Stimulated activated CD8-positive, alpha-beta memory T cell treated with anti-CD3 and anti-CD28 coated beads, Interleukin-12 subunit alpha, Interleukin-12 subunit beta, amount 100 ng/mL, for 4 hours (primary cell): ENCODE results near the gene AK9.
A peak's percentile ranks its signal among the peaks of the same experiment; 100 is the strongest.
"Not testable (repeated sequence)": the region's sequence is repeated elsewhere in the genome, so short reads cannot be mapped to it uniquely, and the experiment has no call there.

Experiments used
- DNase-seq: peaks from one replicate; pipeline ENCODE4 v3.0.0-alpha.2; 2020; ENCODE audit warnings: low read depth

AK9 gene

GRCh38 chr6:109478841-109479624 is 212.0 kb downstream of the AK9 start:
- no peak for DNase-seq

- no peak for DNase-seq
Measured at GRCh38 chr6:109478222-109478805, 212.7 kb downstream of the AK9 start.

GRCh38 chr6:109477725-109478124 is 213.3 kb downstream of the AK9 start:
- DNase-seq: no peak

GRCh38 chr6:109477184-109477583 is 213.8 kb downstream of the AK9 start:
- DNase-seq: no peak

- DNase-seq: no peak
Measured at GRCh38 chr6:109475625-109476024, 215.4 kb downstream of the AK9 start.

- no peak for DNase-seq
Measured at GRCh38 chr6:109474995-109475394, 216.0 kb downstream of the AK9 start.

GRCh38 chr6:109473120-109473519 is 217.9 kb downstream of the AK9 start:
- no peak for DNase-seq

- no peak for DNase-seq
Measured at GRCh38 chr6:109472132-109472995, 218.6 kb downstream of the AK9 start.

GRCh38 chr6:109471105-109471810 is 219.7 kb downstream of the AK9 start:
- DNase-seq: no peak

GRCh38 chr6:109469591-109470189 is 221.3 kb downstream of the AK9 start:
- DNase-seq: no peak

GRCh38 chr6:109467696-109468095 is 223.3 kb downstream of the AK9 start:
- DNase-seq: no peak

GRCh38 chr6:109466212-109466923 is 224.6 kb downstream of the AK9 start:
- no peak for DNase-seq

- no peak for DNase-seq
Measured at GRCh38 chr6:109465772-109466171, 225.2 kb downstream of the AK9 start.

GRCh38 chr6:109461733-109462526 is 229.1 kb downstream of the AK9 start:
- no peak for DNase-seq

GRCh38 chr6:109461205-109461604 is 229.8 kb downstream of the AK9 start:
- DNase-seq: not testable (repeated sequence)

- DNase-seq: no peak
Measured at GRCh38 chr6:109460161-109460829, 230.7 kb downstream of the AK9 start.

- peak; percentile 30 for DNase-seq
Measured at GRCh38 chr6:109458774-109459531, 232.0 kb downstream of the AK9 start.

GRCh38 chr6:109457562-109457996 is 233.4 kb downstream of the AK9 start:
- DNase-seq: no peak
